Dermis blood vessel endothelial cell (primary cell): ENCODE data around the gene CFAP221. TPM values are rescaled to one million over a fixed set of nuclear protein-coding genes. Genes with fewer than 3 reads are reported as not detected.

Experiments
- DNase-seq: peaks from one replicate; pipeline ENCODE4 v3.0.0; 2010
- total RNA-seq: library from RNA; depleted of rRNA; stranded (reverse); fragments of >200 nt; gene quantifications from 2 replicates; pipeline ENCODE4 v1.2.3, GENCODE V29; 2014

Gene CFAP221
- total RNA-seq, 1 donor from 2014 or later = 0.17 TPM

- DNase-seq = no peak
Observed at GRCh38 chr2:119702203-119702917, 158.1 kb downstream of the CFAP221 start.

GRCh38 chr2:119702918-119703401 is 158.7 kb downstream of the CFAP221 start:
- DNase-seq = peak; percentile 82

GRCh38 chr2:119703526-119703925 is 159.3 kb downstream of the CFAP221 start:
- no peak for DNase-seq

- no peak for DNase-seq
Observed at GRCh38 chr2:119704670-119705120, 160.4 kb downstream of the CFAP221 start.

GRCh38 chr2:119706221-119706620 is 162.0 kb downstream of the CFAP221 start:
- DNase-seq = peak; percentile 57

Other genes with a start within 250 kb of the CFAP221 start
- 12.6 and 14.6 TPM in 2 replicates for gene C2orf76, start 177.6 kb upstream of the CFAP221 start, total RNA-seq
- 82.2 and 121 TPM in 2 replicates for gene DBI, start 177.5 kb upstream of the CFAP221 start, total RNA-seq
- 0.05 and 0.51 TPM in 2 replicates for gene TMEM37, start 112.6 kb upstream of the CFAP221 start, total RNA-seq
- gene SCTR, start 20.0 kb upstream of the CFAP221 start, total RNA-seq = not detected in 2 replicates
- gene TMEM177, start 134.8 kb downstream of the CFAP221 start, total RNA-seq = 6.5 and 8.6 TPM in 2 replicates
- gene PTPN4, start 215.5 kb downstream of the CFAP221 start, total RNA-seq = 27.9 and 31.4 TPM in 2 replicates